Measurements from ENCODE around the gene NHERF2. TPM values are rescaled to one million over a fixed set of nuclear protein-coding genes. Genes with fewer than 3 reads are reported as not detected.

Gene NHERF2
- total RNA-seq, 6 experiments from 2014 or later, result 140 to 177 (median 152) TPM

- TF ChIP-seq, protein P1, sequence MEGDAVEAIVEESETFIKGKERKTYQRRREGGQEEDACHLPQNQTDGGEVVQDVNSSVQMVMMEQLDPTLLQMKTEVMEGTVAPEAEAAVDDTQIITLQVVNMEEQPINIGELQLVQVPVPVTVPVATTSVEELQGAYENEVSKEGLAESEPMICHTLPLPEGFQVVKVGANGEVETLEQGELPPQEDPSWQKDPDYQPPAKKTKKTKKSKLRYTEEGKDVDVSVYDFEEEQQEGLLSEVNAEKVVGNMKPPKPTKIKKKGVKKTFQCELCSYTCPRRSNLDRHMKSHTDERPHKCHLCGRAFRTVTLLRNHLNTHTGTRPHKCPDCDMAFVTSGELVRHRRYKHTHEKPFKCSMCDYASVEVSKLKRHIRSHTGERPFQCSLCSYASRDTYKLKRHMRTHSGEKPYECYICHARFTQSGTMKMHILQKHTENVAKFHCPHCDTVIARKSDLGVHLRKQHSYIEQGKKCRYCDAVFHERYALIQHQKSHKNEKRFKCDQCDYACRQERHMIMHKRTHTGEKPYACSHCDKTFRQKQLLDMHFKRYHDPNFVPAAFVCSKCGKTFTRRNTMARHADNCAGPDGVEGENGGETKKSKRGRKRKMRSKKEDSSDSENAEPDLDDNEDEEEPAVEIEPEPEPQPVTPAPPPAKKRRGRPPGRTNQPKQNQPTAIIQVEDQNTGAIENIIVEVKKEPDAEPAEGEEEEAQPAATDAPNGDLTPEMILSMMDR (IDR thresholded peaks at IDR 0.05), result no peak
- no peak overlapping the region for H3K27ac Mint-ChIP-seq
- peak overlapping the region; percentile 58; the same call in 1 of the 2 replicates for H3K4me3 Mint-ChIP-seq
- H3K36me3 Mint-ChIP-seq (ENCODE audit: low read depth), result peaks cover 10% of the 10 kb centered on the region; the same call in 1 of the 2 replicates
- DNase-seq, result no peak
- H3K4me1 Mint-ChIP-seq (ENCODE audit: low read depth), result no peaks in the 10 kb centered on the region
- no peaks in the 10 kb centered on the region for H3K9me3 Mint-ChIP-seq
- H3K27me3 Mint-ChIP-seq (ENCODE audit: insufficient read depth), result peaks cover 44% of the 10 kb centered on the region
These were observed 58.4 kb downstream of the NHERF2 start for GRCh38 chr16:2084895-2085625.

DNA sequence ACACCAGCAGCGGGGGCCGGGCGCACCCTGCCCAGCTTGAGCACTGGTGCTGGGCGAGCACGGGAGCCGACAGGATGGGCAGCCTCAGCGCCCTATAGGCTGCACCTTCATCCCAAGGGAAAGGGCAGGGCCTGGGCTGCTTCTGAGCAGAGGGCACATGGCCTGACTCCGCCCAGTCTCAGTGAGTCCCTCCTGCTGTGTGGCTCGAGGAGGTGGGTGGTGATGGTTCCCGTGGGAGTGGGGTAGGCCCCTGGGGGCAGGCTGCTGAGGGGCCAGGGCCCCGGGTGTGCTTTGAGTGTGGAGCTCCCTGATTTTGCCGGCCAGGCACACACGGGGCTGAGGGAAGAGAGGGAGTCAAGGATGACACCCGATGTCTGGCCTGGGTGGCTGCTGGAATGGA lies 59.0 kb downstream of the NHERF2 start:
- Mint-ChIP-seq H3K4me3 (no peak overlapping the region), H3K4me1 (ENCODE audit: low read depth) (no peaks in the 10 kb centered on the region), H3K36me3 (ENCODE audit: low read depth) (peaks cover 13% of the 10 kb centered on the region; the same call in 1 of the 2 replicates), H3K27ac (no peak overlapping the region), H3K9me3 (peaks cover 4% of the 10 kb centered on the region; the same call in 1 of the 2 replicates), H3K27me3 (ENCODE audit: insufficient read depth) (peaks cover 44% of the 10 kb centered on the region)
- TF ChIP-seq, protein P1 (IDR thresholded peaks at IDR 0.05), result no peak
- DNase-seq, result no peak

- Mint-ChIP-seq H3K27ac (no peak overlapping the region; the same call in 1 of the 2 replicates), H3K4me1 (ENCODE audit: low read depth) (no peaks in the 10 kb centered on the region), H3K27me3 (ENCODE audit: insufficient read depth) (peaks cover 44% of the 10 kb centered on the region), H3K4me3 (no peak overlapping the region), H3K9me3 (peaks cover 4% of the 10 kb centered on the region; the same call in 1 of the 2 replicates), H3K36me3 (ENCODE audit: low read depth) (peaks cover 13% of the 10 kb centered on the region; the same call in 1 of the 2 replicates)
- TF ChIP-seq, protein P1 (IDR thresholded peaks at IDR 0.05), result no peak
- no peak for DNase-seq
These were observed 59.5 kb downstream of the NHERF2 start for GRCh38 chr16:2086106-2086742.

DNA sequence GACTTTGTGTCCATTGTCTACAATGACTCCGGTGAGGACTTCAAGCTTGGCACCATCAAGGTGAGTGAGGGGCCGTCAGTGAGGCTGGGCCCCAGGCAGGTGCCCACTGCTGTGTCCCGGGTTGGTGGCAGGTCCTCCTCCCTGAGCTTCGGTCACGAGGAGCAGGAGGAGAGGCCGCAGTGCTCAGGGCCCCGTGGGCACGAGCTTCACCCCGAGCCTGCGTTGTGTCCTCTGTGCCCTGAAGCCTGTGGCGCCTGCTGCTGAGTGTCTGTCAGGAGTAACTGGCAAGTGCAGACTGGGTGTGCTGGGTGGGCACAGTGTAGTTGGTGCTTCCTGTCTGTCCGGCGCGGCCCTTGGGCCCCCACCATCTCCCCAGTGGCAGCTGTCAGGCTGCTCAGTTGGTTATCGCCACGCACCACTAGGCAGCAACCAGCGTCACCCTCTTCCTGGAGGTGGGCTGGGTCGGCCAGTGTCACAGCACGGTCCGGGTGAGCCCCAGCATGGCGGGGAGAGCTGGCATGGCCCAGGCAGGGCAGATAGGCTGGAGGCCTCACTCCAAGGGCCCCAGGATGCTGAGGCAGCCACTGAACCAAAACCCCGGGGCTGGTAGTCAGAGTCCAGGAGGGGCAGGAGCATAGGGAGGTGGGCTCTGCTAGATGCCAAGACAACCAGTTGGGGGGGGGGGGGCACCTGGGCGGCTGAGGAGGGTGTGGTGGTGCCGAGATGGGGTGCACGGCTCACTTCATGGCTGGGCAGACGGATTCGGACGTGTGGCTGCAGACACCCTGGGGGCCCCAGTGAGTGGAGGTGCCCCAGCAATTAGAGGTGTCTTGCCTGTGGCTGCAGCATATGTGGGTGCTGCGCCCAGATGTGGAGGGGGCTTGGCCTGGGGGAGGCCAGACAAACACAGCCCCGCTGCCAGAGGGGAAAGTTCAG lies 60.4 kb downstream of the NHERF2 start:
- Mint-ChIP-seq H3K27me3 (ENCODE audit: insufficient read depth) (peaks cover 42% of the 10 kb centered on the region), H3K9me3 (peaks cover 4% of the 10 kb centered on the region; the same call in 1 of the 2 replicates), H3K27ac (no peak overlapping the region; the same call in 1 of the 2 replicates), H3K4me3 (no peak overlapping the region), H3K36me3 (ENCODE audit: low read depth) (peaks cover 13% of the 10 kb centered on the region; the same call in 1 of the 2 replicates), H3K4me1 (ENCODE audit: low read depth) (no peaks in the 10 kb centered on the region)
- TF ChIP-seq, protein P1 (IDR thresholded peaks at IDR 0.05), result no peak
- DNase-seq, result no peak

Data from HFFc6 (cell line).